IMR-90 (cell line): ENCODE results near the gene ELFN1. TPM values are rescaled to one million over a fixed set of nuclear protein-coding genes. Genes with fewer than 3 reads are reported as not detected.

ENCODE experiments used
- ATAC-seq: fragments of 200-7000 bp; cut with Tn5 transposase; 2 replicates; pipeline ENCODE4 v1.9.1; 2020; ENCODE audit warnings: low read depth, mild to moderate bottlenecking, moderate library complexity
- BruUV-seq: library from RNA; stranded (reverse); fragments of 400-500 nt; replicated peaks from 2 replicates; lab custom pipeline; 2021; lab: Mats Ljungman, UMichigan
- CTCF ChIA-PET: fragments of 300-600 bp; formaldehyde crosslinking; extraction: SDS; loops from one replicate; lab custom pipeline; 2021; ENCODE audit warnings: antibody characterized with exemption; lab: Yijun Ruan, JAX
- POLR2A ChIA-PET: fragments of 300-600 bp; sonication (Branson Sonifier 250); formaldehyde crosslinking; loops from one replicate; lab custom pipeline; 2022; ENCODE audit warnings: antibody characterized with exemption; ENCODE audit not compliant: unreplicated experiment; lab: Charles Lee
- DNase-seq: peaks from one replicate; pipeline ENCODE4 v3.0.0; 2013
- H2AFZ ChIP-seq: replicated peaks from 2 replicates; pipeline ENCODE3; 2013; ENCODE audit warnings: low read length, mild to moderate bottlenecking; ENCODE audit not compliant: poor library complexity
- H2AK5ac ChIP-seq: 2 replicates; pipeline ENCODE4 v1.6.1; 2013; ENCODE audit warnings: low read depth, low read length, inconsistent platforms
- H2AK9ac ChIP-seq: replicated peaks from 2 replicates; pipeline ENCODE3; 2013; ENCODE audit warnings: mild to moderate bottlenecking, low read depth, low read length, moderate library complexity; ENCODE audit not compliant: poor library complexity
- H2BK120ac ChIP-seq: 2 replicates; pipeline ENCODE4 v1.6.1; 2013; ENCODE audit warnings: low read depth, low read length, inconsistent platforms
- H2BK15ac ChIP-seq: 3 replicates; pipeline ENCODE4 v1.6.1; 2013; ENCODE audit warnings: low read depth, low read length, inconsistent platforms
- H2BK20ac ChIP-seq: 2 replicates; pipeline ENCODE4 v1.6.1; 2013; ENCODE audit warnings: low read depth, mild to moderate bottlenecking, inconsistent platforms, low read length, moderate library complexity
- H2BK5ac ChIP-seq: 2 replicates; pipeline ENCODE4 v1.6.1; 2013; ENCODE audit warnings: mild to moderate bottlenecking, low read depth, low read length, inconsistent platforms; ENCODE audit not compliant: poor library complexity, severe bottlenecking
- H3K14ac ChIP-seq: replicated peaks from 2 replicates; pipeline ENCODE4 v1.6.1; 2013; ENCODE audit warnings: low read depth, low read length, inconsistent platforms
- H3K18ac ChIP-seq: 2 replicates; pipeline ENCODE4 v1.6.1; 2013; ENCODE audit warnings: low read depth, low read length, control low read depth
- H3K23ac ChIP-seq: 2 replicates; pipeline ENCODE4 v1.6.1; 2013; ENCODE audit warnings: low read depth, low read length, inconsistent platforms
- H3K27ac ChIP-seq: 2 replicates; pipeline ENCODE4 v1.5.1; 2013; ENCODE audit warnings: mild to moderate bottlenecking, control low read depth, low read length; ENCODE audit not compliant: insufficient read depth
- H3K27me3 ChIP-seq: 2 replicates; pipeline ENCODE4 v1.6.1; 2013; ENCODE audit warnings: low read length; ENCODE audit not compliant: control insufficient read depth, insufficient read depth
- H3K36me3 ChIP-seq: 2 replicates; pipeline ENCODE4 v1.6.1; 2013; ENCODE audit warnings: low read length, mixed read lengths; ENCODE audit not compliant: control insufficient read depth, insufficient read depth
- H3K4ac ChIP-seq: 2 replicates; pipeline ENCODE4 v1.6.1; 2013; ENCODE audit warnings: low read depth, low read length, inconsistent platforms
- H3K4me1 ChIP-seq: 2 replicates; pipeline ENCODE4 v1.6.1; 2013; ENCODE audit warnings: low read length, mixed read lengths; ENCODE audit not compliant: control insufficient read depth, insufficient read depth
- H3K4me2 ChIP-seq: 2 replicates; pipeline ENCODE4 v1.6.1; 2013; ENCODE audit warnings: low read depth, mild to moderate bottlenecking, control low read depth, low read length, moderate library complexity
- H3K4me3 ChIP-seq: 2 replicates; pipeline ENCODE4 v1.5.1; 2013; ENCODE audit warnings: low read depth, mild to moderate bottlenecking, control low read depth, low read length, moderate library complexity; ENCODE audit not compliant: insufficient read depth
- H3K56ac ChIP-seq: 2 replicates; pipeline ENCODE4 v1.6.1; 2013; ENCODE audit warnings: low read length, inconsistent platforms; ENCODE audit not compliant: insufficient read depth; ENCODE audit errors: extremely low read depth
- H3K79me1 ChIP-seq, 2 experiments: 2 replicates each; pipeline ENCODE4 v1.6.1; 2013; ENCODE audit warnings: low read length in 2 of 2, inconsistent platforms in 1 of 2, low read depth in 1 of 2
- H3K9ac ChIP-seq: 2 replicates; pipeline ENCODE4 v1.6.1; 2013; ENCODE audit warnings: low read depth, low read length, control low read depth
- H3K9me1 ChIP-seq: 2 replicates; pipeline ENCODE4 v1.6.1; 2013; ENCODE audit warnings: low read length, inconsistent platforms; ENCODE audit not compliant: insufficient read depth
- H3K9me3 ChIP-seq: 2 replicates; pipeline ENCODE4 v1.6.1; 2013; ENCODE audit warnings: low read length; ENCODE audit not compliant: control insufficient read depth, insufficient read depth
- H4K20me1 ChIP-seq: 2 replicates; pipeline ENCODE4 v1.6.1; 2013; ENCODE audit warnings: low read length, inconsistent platforms; ENCODE audit not compliant: insufficient read depth
- H4K5ac ChIP-seq: 2 replicates; pipeline ENCODE4 v1.6.1; 2013; ENCODE audit warnings: mild to moderate bottlenecking, low read depth, low read length, control low read depth
- H4K8ac ChIP-seq, 2 experiments: 2 replicates each; pipeline ENCODE4 v1.6.1; 2013; ENCODE audit warnings: low read depth in 2 of 2, low read length in 2 of 2, control low read depth in 1 of 2, inconsistent platforms in 1 of 2
- H4K91ac ChIP-seq: 2 replicates; pipeline ENCODE4 v1.6.1; 2013; ENCODE audit warnings: low read depth, low read length, inconsistent platforms; ENCODE audit not compliant: insufficient read depth
- BHLHE40 ChIP-seq: fragments of 150-350 bp; IDR thresholded peaks from 2 replicates; pipeline ENCODE4 v1.6.1; 2016; ENCODE audit warnings: mild to moderate bottlenecking, low read depth, low read length
- CEBPB ChIP-seq: IDR thresholded peaks from 2 replicates; pipeline ENCODE4 v1.6.1; 2012; ENCODE audit warnings: low read depth, low read length, improper control_type of control experiment
- CHD1 ChIP-seq: IDR thresholded peaks from 2 replicates; pipeline ENCODE4 v1.6.1; 2012; ENCODE audit warnings: low read depth, low read length, improper control_type of control experiment
- CTCF ChIP-seq: conservative IDR thresholded peaks from 2 replicates; pipeline ENCODE4 v1.5.1; 2012; ENCODE audit warnings: mild to moderate bottlenecking, low read depth, low read length, improper control_type of control experiment
- MAFK ChIP-seq: IDR thresholded peaks from 2 replicates; pipeline ENCODE4 v1.6.1; 2012; ENCODE audit warnings: low read depth, low read length, improper control_type of control experiment
- MAZ ChIP-seq: IDR thresholded peaks from 2 replicates; pipeline ENCODE4 v1.6.1; 2012; ENCODE audit warnings: low read depth, mild to moderate bottlenecking, low read length, improper control_type of control experiment, moderate library complexity, borderline replicate concordance
- MXI1 ChIP-seq: IDR thresholded peaks from 2 replicates; pipeline ENCODE4 v1.6.1; 2012; ENCODE audit warnings: low read depth, mild to moderate bottlenecking, low read length, moderate library complexity, borderline replicate concordance
- NFE2L2 ChIP-seq: fragments of 150-350 bp; IDR thresholded peaks from 2 replicates; pipeline ENCODE4 v1.6.1; 2016; ENCODE audit warnings: low read depth, mild to moderate bottlenecking, low read length
- POLR2A ChIP-seq: IDR thresholded peaks from 2 replicates; pipeline ENCODE4 v1.6.1; 2012; ENCODE audit warnings: mild to moderate bottlenecking, low read depth, low read length
- RAD21 ChIP-seq: IDR thresholded peaks from 2 replicates; pipeline ENCODE4 v1.6.1; 2012; ENCODE audit warnings: low read length, improper control_type of control experiment
- RCOR1 ChIP-seq: IDR thresholded peaks from 2 replicates; pipeline ENCODE4 v1.6.1; 2012; ENCODE audit warnings: mild to moderate bottlenecking, low read length, improper control_type of control experiment; ENCODE audit not compliant: insufficient replicate concordance
- RFX5 ChIP-seq: IDR thresholded peaks from 2 replicates; pipeline ENCODE4 v1.8.0; 2012; ENCODE audit warnings: low read depth, mild to moderate bottlenecking, low read length, moderate library complexity
- SMC3 ChIP-seq: fragments of 150-350 bp; IDR thresholded peaks from 2 replicates; pipeline ENCODE4 v1.6.1; 2016; ENCODE audit warnings: low read depth, mild to moderate bottlenecking, antibody characterized with exemption, low read length, moderate library complexity
- USF2 ChIP-seq: fragments of 150-350 bp; IDR thresholded peaks from 2 replicates; pipeline ENCODE4 v1.6.1; 2017; ENCODE audit warnings: mild to moderate bottlenecking, antibody characterized with exemption, low read length, low read depth
- WGBS, 2 experiments: methylation state at CpG; one replicate each; pipeline versions ENCODE4 v1.1.5 to v1.1.7; 2013; ENCODE audit warnings: missing lambda C conversion rate in 2 of 2; ENCODE audit not compliant: insufficient read length in 1 of 2; ENCODE audit errors: extremely low coverage in 2 of 2; 5-methylcytosine and 5-hydroxymethylcytosine counted together
- dilution Hi-C: fragments of 300-500 bp; cut with HindIII; formaldehyde crosslinking; loops from one replicate; pipeline ENCODE4 v1.14.3; 2018; ENCODE audit warnings: low sequenced_read_pairs; ENCODE audit not compliant: unreplicated experiment
- in situ Hi-C: fragments of 300-500 bp; cut with MboI; formaldehyde crosslinking; loops from 3 replicates; pipeline ENCODE4 v1.14.3; 2019; ENCODE audit warnings: low sequenced_read_pairs, inconsistent platforms, mixed read lengths
- intact Hi-C: fragments of 100-400 bp; cut with micrococcal nuclease; formaldehyde crosslinking; loops from 2 replicates; pipeline ENCODE4 v1.10.0; 2022
- polyA plus RNA-seq, 3 experiments: library from polyadenylated mRNA; depleted of rRNA; stranded (reverse); fragments of >200 nt; gene quantifications; 2 replicates each; pipeline ENCODE4 v1.2.3, GENCODE V29; 2012; ENCODE audit warnings: low replicate concordance in 1 of 3
- total RNA-seq: library from RNA; depleted of rRNA; stranded (reverse); fragments of >200 nt; gene quantifications from 2 replicates; pipeline ENCODE4 v1.2.3, GENCODE V29; 2012
- TF ChIP-seq, protein P1 (sequence below): fragments of 150-350 bp; IDR thresholded peaks from 2 replicates; pipeline ENCODE4 v1.6.1; 2016; ENCODE audit warnings: low read depth, mild to moderate bottlenecking, low read length, moderate library complexity, borderline replicate concordance

Gene ELFN1
- total and polyA plus RNA-seq, 2 of the 4 experiments (the other 2 are of a cell fraction): 1.6 to 5.2 TPM

GRCh38 chr7:1745018-1745532, 75.0 kb downstream of the ELFN1 start:
- Histone ChIP-seq H3K27me3 (peaks cover 12% of the 10 kb centered on the region; the same call in 1 of the 2 replicates), H3K14ac (no peak overlapping the region), H3K23ac (no peak overlapping the region), H3K9ac (no peak overlapping the region), H3K9me1 (no peaks in the 10 kb centered on the region), H2AK5ac (no peak overlapping the region), H3K4ac (no peak overlapping the region), H2AFZ (no peak overlapping the region), H3K18ac (no peak overlapping the region), H2BK5ac (no peak overlapping the region), H3K4me3 (no peak overlapping the region), H3K56ac (no peak overlapping the region), H3K4me1 (no peaks in the 10 kb centered on the region), H4K8ac (no peak overlapping the region), H3K4me2 (no peak overlapping the region), H3K9me3 (peaks cover 2% of the 10 kb centered on the region; the same call in 1 of the 2 replicates), H2BK15ac (no peak overlapping the region), H4K91ac (no peak overlapping the region), H3K36me3 (no peaks in the 10 kb centered on the region), H3K79me1 (no peaks in the 10 kb centered on the region), H2AK9ac (no peak overlapping the region), H3K27ac (no peak overlapping the region), H2BK20ac (no peak overlapping the region), H4K5ac (no peak overlapping the region), H2BK120ac (no peak overlapping the region), H4K20me1 (no peaks in the 10 kb centered on the region)
- intact Hi-C loops (no loop called here), in situ Hi-C loops (no loop called here), dilution Hi-C loops (no loop called here)
- BruUV-seq: no TSS peak
- ChIA-PET POLR2A (no interaction called here), CTCF (no interaction called here)
- TF ChIP-seq MAFK (no peak), SMC3 (no peak), BHLHE40 (no peak), POLR2A (no peak), RAD21 (no peak), NFE2L2 (no peak), CEBPB (no peak), CHD1 (no peak), RCOR1 (no peak), USF2 (no peak), RFX5 (no peak), MAZ (no peak), MXI1 (no peak), CTCF (no peak)
- TF ChIP-seq, protein P1, sequence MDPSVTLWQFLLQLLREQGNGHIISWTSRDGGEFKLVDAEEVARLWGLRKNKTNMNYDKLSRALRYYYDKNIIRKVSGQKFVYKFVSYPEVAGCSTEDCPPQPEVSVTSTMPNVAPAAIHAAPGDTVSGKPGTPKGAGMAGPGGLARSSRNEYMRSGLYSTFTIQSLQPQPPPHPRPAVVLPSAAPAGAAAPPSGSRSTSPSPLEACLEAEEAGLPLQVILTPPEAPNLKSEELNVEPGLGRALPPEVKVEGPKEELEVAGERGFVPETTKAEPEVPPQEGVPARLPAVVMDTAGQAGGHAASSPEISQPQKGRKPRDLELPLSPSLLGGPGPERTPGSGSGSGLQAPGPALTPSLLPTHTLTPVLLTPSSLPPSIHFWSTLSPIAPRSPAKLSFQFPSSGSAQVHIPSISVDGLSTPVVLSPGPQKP: no peak
- no peak for DNase-seq
- ATAC-seq: no peak
- WGBS, 2 experiments: 93% methylated on average over 31 of the region's 46 CpGs; no CpG with 5 or more reads in 1 of the 2 experiments
